ENCODE measurements around the gene TPTE.
"Not testable (repeated sequence)": the region's sequence is repeated elsewhere in the genome, so short reads cannot be mapped to it uniquely, and the experiment has no call there.

Gene TPTE

GRCh38 chr21:10617133-10617752 is 95.9 kb downstream of the TPTE start:
- not testable (repeated sequence) for DNase-seq

- no peak for DNase-seq
These were observed 106.0 kb downstream of the TPTE start for GRCh38 chr21:10627316-10627863.

- DNase-seq = not testable (repeated sequence)
These were observed 107.9 kb downstream of the TPTE start for GRCh38 chr21:10629239-10629638.

- DNase-seq = not testable (repeated sequence)
These were observed 109.4 kb downstream of the TPTE start for GRCh38 chr21:10630829-10631228.

- DNase-seq = not testable (repeated sequence)
These were observed 109.9 kb downstream of the TPTE start for GRCh38 chr21:10631316-10631715.

GRCh38 chr21:10638144-10638543 is 116.8 kb downstream of the TPTE start:
- not testable (repeated sequence) for DNase-seq

- no peak for DNase-seq
These were observed 117.7 kb downstream of the TPTE start for GRCh38 chr21:10639123-10639522.

GRCh38 chr21:10639746-10640145 is 118.4 kb downstream of the TPTE start:
- DNase-seq = not testable (repeated sequence)

GRCh38 chr21:10640446-10640845 is 119.1 kb downstream of the TPTE start:
- DNase-seq = no peak

- DNase-seq = no peak
These were observed 119.7 kb downstream of the TPTE start for GRCh38 chr21:10641107-10641506.

- DNase-seq = not testable (repeated sequence)
These were observed 124.3 kb downstream of the TPTE start for GRCh38 chr21:10645667-10646066.

- not testable (repeated sequence) for DNase-seq
These were observed 128.2 kb downstream of the TPTE start for GRCh38 chr21:10649350-10650149.

- DNase-seq = not testable (repeated sequence)
These were observed 128.9 kb downstream of the TPTE start for GRCh38 chr21:10650297-10650696.

Measured in activated CD4-positive, CD25-positive, alpha-beta regulatory T cell (primary cell).